IgD-negative memory B cell (primary cell): ENCODE results near the gene ERMN. TPM values are rescaled to one million over a fixed set of nuclear protein-coding genes. Genes with fewer than 3 reads are reported as not detected.
"Not testable (repeated sequence)": the region's sequence is repeated elsewhere in the genome, so short reads cannot be mapped to it uniquely, and the experiment has no call there.

Experiments
- H3K27ac Mint-ChIP-seq, 3 donors: one replicate each; pipeline ENCODE4 v1.8.0; 2020 to 2022; ENCODE audit warnings: mild to moderate bottlenecking in 3 of 3, mixed read lengths in 3 of 3, moderate library complexity in 1 of 3
- H3K27me3 Mint-ChIP-seq: one replicate; pipeline ENCODE4 v1.8.0; 2021; ENCODE audit warnings: mixed read lengths
- H3K36me3 Mint-ChIP-seq: one replicate; pipeline ENCODE4 v1.8.0; 2020; ENCODE audit warnings: mild to moderate bottlenecking, mixed read lengths
- H3K4me1 Mint-ChIP-seq, 3 donors: one replicate each; pipeline ENCODE4 v1.8.0; 2020 to 2022; ENCODE audit warnings: mixed read lengths in 3 of 3, mild to moderate bottlenecking in 1 of 3
- H3K4me3 Mint-ChIP-seq, 4 donors: one replicate each; pipeline ENCODE4 v1.8.0; 2020 to 2022; ENCODE audit warnings: mild to moderate bottlenecking in 4 of 4, mixed read lengths in 4 of 4, moderate library complexity in 3 of 4
- H3K9me3 Mint-ChIP-seq, 3 donors: one replicate each; pipeline ENCODE4 v1.8.0; 2020 to 2021; ENCODE audit warnings: mixed read lengths in 3 of 3, mild to moderate bottlenecking in 1 of 3
- polyA plus RNA-seq: library from polyadenylated mRNA; unstranded; fragments of 300-500 nt; fragmentation: Illumina TruSeq; gene quantifications from one replicate; pipeline ENCODE4 v1.2.3, GENCODE V29; 2021

Gene ERMN
- polyA plus RNA-seq, 1 donor from 2014 or later = 0.08 TPM

- no peaks in the 10 kb centered on the region for H3K9me3 Mint-ChIP-seq
- H3K27ac Mint-ChIP-seq = no peak overlapping the region
- no peak overlapping the region for H3K4me3 Mint-ChIP-seq
- H3K36me3 Mint-ChIP-seq = no peaks in the 10 kb centered on the region
- H3K4me1 Mint-ChIP-seq = no peaks in the 10 kb centered on the region
- H3K27me3 Mint-ChIP-seq = peaks cover 4% of the 10 kb centered on the region
Observed at GRCh38 chr2:157291018-157291417, 34.6 kb downstream of the ERMN start.

- Mint-ChIP-seq H3K27me3 (peaks cover 4% of the 10 kb centered on the region), H3K36me3 (no peaks in the 10 kb centered on the region), H3K27ac (no peak overlapping the region), H3K4me3 (no peak overlapping the region), H3K9me3 (no peaks in the 10 kb centered on the region), H3K4me1 (no peaks in the 10 kb centered on the region)
Observed at GRCh38 chr2:157290525-157290924, 35.1 kb downstream of the ERMN start.

GRCh38 chr2:157287160-157287559 is 38.5 kb downstream of the ERMN start:
- H3K9me3 Mint-ChIP-seq = no peaks in the 10 kb centered on the region
- H3K4me3 Mint-ChIP-seq = no peak overlapping the region
- no peak overlapping the region for H3K27ac Mint-ChIP-seq
- H3K36me3 Mint-ChIP-seq = no peaks in the 10 kb centered on the region
- H3K27me3 Mint-ChIP-seq = peaks cover 6% of the 10 kb centered on the region
- no peaks in the 10 kb centered on the region for H3K4me1 Mint-ChIP-seq

GRCh38 chr2:157283468-157283867 is 42.2 kb downstream of the ERMN start:
- peaks cover 12% of the 10 kb centered on the region for H3K27me3 Mint-ChIP-seq
- H3K4me3 Mint-ChIP-seq = no peak overlapping the region
- H3K4me1 Mint-ChIP-seq = no peaks in the 10 kb centered on the region
- H3K9me3 Mint-ChIP-seq = peaks cover 0 to 3% (median 0%) of the 10 kb centered on the region in 3 donors
- no peak overlapping the region for H3K27ac Mint-ChIP-seq
- no peaks in the 10 kb centered on the region for H3K36me3 Mint-ChIP-seq

GRCh38 chr2:157281316-157281715 is 44.3 kb downstream of the ERMN start:
- no peaks in the 10 kb centered on the region for H3K4me1 Mint-ChIP-seq
- peaks cover 17% of the 10 kb centered on the region for H3K27me3 Mint-ChIP-seq
- H3K4me3 Mint-ChIP-seq = no peak overlapping the region
- peaks cover 0 to 3% (median 0%) of the 10 kb centered on the region in 3 donors for H3K9me3 Mint-ChIP-seq
- no peaks in the 10 kb centered on the region for H3K36me3 Mint-ChIP-seq
- no peak overlapping the region for H3K27ac Mint-ChIP-seq

GRCh38 chr2:157279311-157279710 is 46.3 kb downstream of the ERMN start:
- H3K4me3 Mint-ChIP-seq, H3K4me1 Mint-ChIP-seq, H3K9me3 Mint-ChIP-seq, H3K27ac Mint-ChIP-seq, H3K36me3 Mint-ChIP-seq: not testable (repeated sequence)
- H3K27me3 Mint-ChIP-seq = peaks cover 17% of the 10 kb centered on the region

GRCh38 chr2:157271590-157272203 is 53.9 kb downstream of the ERMN start:
- no peaks in the 10 kb centered on the region for H3K36me3 Mint-ChIP-seq
- peaks cover 0 to 5% (median 2%) of the 10 kb centered on the region in 3 donors for H3K4me1 Mint-ChIP-seq
- H3K27ac Mint-ChIP-seq = no peak overlapping the region
- no peaks in the 10 kb centered on the region for H3K27me3 Mint-ChIP-seq
- no peaks in the 10 kb centered on the region for H3K9me3 Mint-ChIP-seq
- no peak overlapping the region for H3K4me3 Mint-ChIP-seq

- no peaks in the 10 kb centered on the region for H3K27me3 Mint-ChIP-seq
- H3K27ac Mint-ChIP-seq = no peak overlapping the region
- H3K4me1 Mint-ChIP-seq = peaks cover 0 to 5% (median 2%) of the 10 kb centered on the region in 3 donors
- no peaks in the 10 kb centered on the region for H3K36me3 Mint-ChIP-seq
- H3K9me3 Mint-ChIP-seq = no peaks in the 10 kb centered on the region
- no peak overlapping the region for H3K4me3 Mint-ChIP-seq
Observed at GRCh38 chr2:157269922-157270321, 55.7 kb downstream of the ERMN start.

GRCh38 chr2:157269060-157269459 is 56.6 kb downstream of the ERMN start:
- no peak overlapping the region for H3K4me3 Mint-ChIP-seq
- H3K36me3 Mint-ChIP-seq = no peaks in the 10 kb centered on the region
- H3K27ac Mint-ChIP-seq = no peak overlapping the region
- H3K9me3 Mint-ChIP-seq = no peaks in the 10 kb centered on the region
- H3K4me1 Mint-ChIP-seq = peaks cover 0 to 5% (median 2%) of the 10 kb centered on the region in 3 donors
- no peaks in the 10 kb centered on the region for H3K27me3 Mint-ChIP-seq

Other genes starting within 250 kb of the ERMN start
- gene GALNT5, start 68.1 kb downstream of the ERMN start, polyA plus RNA-seq = not detected
- gene CYTIP, start 118.3 kb upstream of the ERMN start, polyA plus RNA-seq = 83.6 TPM